HCT116 (cell line): ENCODE data around the gene RAB11A. TPM values are rescaled to one million over a fixed set of nuclear protein-coding genes. Genes with fewer than 3 reads are reported as not detected.

Experiments used
- ATAC-seq: fragments of 200-7000 bp; cut with Tn5 transposase; 2 replicates; pipeline ENCODE4 v1.9.1; 2020; ENCODE audit warnings: mild to moderate bottlenecking, moderate library complexity
- BruUV-seq: library from RNA; stranded (reverse); fragments of 400-500 nt; replicated peaks from 2 replicates; lab custom pipeline; 2021; lab: Mats Ljungman, UMichigan
- CTCF ChIA-PET: fragments of 300-600 bp; sonication (Branson Sonifier 250); formaldehyde crosslinking; loops from one replicate; lab custom pipeline; 2021; ENCODE audit warnings: antibody characterized with exemption; lab: Charles Lee
- POLR2A ChIA-PET: fragments of 300-600, 350-600 bp; sonication (Branson Sonifier 250); formaldehyde crosslinking; loops from one replicate; lab custom pipeline; 2021; ENCODE audit warnings: antibody characterized with exemption; lab: Charles Lee
- RAD21 ChIA-PET, 2 experiments: fragments of 300-600 bp; sonication (Branson Sonifier 250); formaldehyde crosslinking; loops; one replicate each; lab custom pipeline; 2023; ENCODE audit warnings: low total read pairs in 2 of 2; ENCODE audit not compliant: uncharacterized antibody in 2 of 2, unreplicated experiment in 2 of 2, low non-redundant PET in 1 of 2; lab: Charles Lee
- DNase-seq: peaks from one replicate; pipeline ENCODE4 v3.0.0-alpha.2; 2010; ENCODE audit warnings: low read depth, low spot score
- H2AFZ ChIP-seq: fragments of 200-600 bp; shearing (Covaris generic), sonication (generic); 2 replicates; pipeline ENCODE4 v1.6.1; 2017; ENCODE audit warnings: low read depth, mixed run types, mixed read lengths, antibody characterized with exemption, low read length; ENCODE audit not compliant: poor library complexity, severe bottlenecking
- H3K27ac ChIP-seq: 2 replicates; pipeline ENCODE4 v1.5.1; 2012; ENCODE audit warnings: low read depth, low read length
- H3K27me3 ChIP-seq: fragments of 200-600 bp; sonication (generic); 2 replicates; pipeline ENCODE4 v1.6.1; 2016; ENCODE audit warnings: mixed run types, low read length, mixed read lengths; ENCODE audit not compliant: insufficient read depth
- H3K36me3 ChIP-seq, 2 experiments: fragments of 200-500 bp in 1 of 2; fragments of 200-600 bp in 1 of 2; sonication (Bioruptor generic) in 1 of 2; sonication (generic) in 1 of 2; 2 replicates each; pipeline versions ENCODE4 v1.5.1 to v1.6.1; 2014 to 2016; ENCODE audit warnings: low read length in 2 of 2, inconsistent platforms in 1 of 2, mixed read lengths in 1 of 2, mixed run types in 1 of 2; ENCODE audit not compliant: insufficient read depth in 2 of 2, control insufficient read depth in 1 of 2
- H3K4me1 ChIP-seq, 2 experiments: fragments of 200-600 bp in 1 of 2; sonication (generic) in 1 of 2; 2 replicates each; pipeline versions ENCODE4 v1.5.1 to v1.6.1; 2012 to 2017; ENCODE audit warnings: low read length in 2 of 2, inconsistent platforms in 1 of 2, mild to moderate bottlenecking in 1 of 2, mixed read lengths in 1 of 2, mixed run types in 1 of 2, moderate library complexity in 1 of 2; ENCODE audit not compliant: insufficient read depth in 2 of 2, control insufficient read depth in 1 of 2
- H3K4me2 ChIP-seq: fragments of 200-600 bp; sonication (generic); 2 replicates; pipeline ENCODE4 v1.6.1; 2017; ENCODE audit warnings: mixed run types, low read length, mixed read lengths
- H3K4me3 ChIP-seq, 2 experiments: fragments of 200-600 bp in 1 of 2; sonication (generic) in 1 of 2; replicated peaks in 1 of 2; 2 replicates each; pipeline ENCODE4 v1.5.1; 2011 to 2016; ENCODE audit warnings: low read length in 2 of 2, control low read depth in 1 of 2, low read depth in 1 of 2, mild to moderate bottlenecking in 1 of 2, mixed read lengths in 1 of 2, mixed run types in 1 of 2
- H3K79me2 ChIP-seq: fragments of 200-600 bp; sonication (generic); 2 replicates; pipeline ENCODE4 v1.6.1; 2017; ENCODE audit warnings: mild to moderate bottlenecking, mixed run types, low read length, moderate library complexity, mixed read lengths; ENCODE audit not compliant: insufficient read depth
- H3K9ac ChIP-seq: fragments of 200-600 bp; sonication (generic); 2 replicates; pipeline ENCODE4 v1.6.1; 2016; ENCODE audit warnings: low read length, mixed read lengths
- H3K9me2 ChIP-seq: fragments of 200-600 bp; sonication (generic), shearing (Covaris generic); 2 replicates; pipeline ENCODE4 v1.6.1; 2017; ENCODE audit warnings: mixed run types, mild to moderate bottlenecking, moderate library complexity; ENCODE audit not compliant: insufficient read depth
- H3K9me3 ChIP-seq, 2 experiments: fragments of 200-500 bp in 1 of 2; fragments of 200-600 bp in 1 of 2; sonication (Bioruptor generic) in 1 of 2; sonication (generic) in 1 of 2; 2 replicates each; pipeline ENCODE4 v1.6.1; 2014 to 2017; ENCODE audit warnings: low read length in 2 of 2, mixed read lengths in 2 of 2, inconsistent platforms in 1 of 2, low read depth in 1 of 2, mild to moderate bottlenecking in 1 of 2, mixed run types in 1 of 2, moderate library complexity in 1 of 2; ENCODE audit not compliant: control insufficient read depth in 1 of 2, insufficient read depth in 1 of 2
- H4K20me1 ChIP-seq: fragments of 200-600 bp; sonication (generic), shearing (Covaris generic); 2 replicates; pipeline ENCODE4 v1.6.1; 2017; ENCODE audit warnings: mixed run types, mild to moderate bottlenecking, moderate library complexity; ENCODE audit not compliant: insufficient read depth
- CBX3 ChIP-seq: IDR thresholded peaks from 2 replicates; pipeline ENCODE4 v1.6.1; 2012; ENCODE audit warnings: low read depth
- EGR1 ChIP-seq: IDR thresholded peaks from 2 replicates; pipeline ENCODE4 v1.6.1; 2012; ENCODE audit warnings: low read depth
- ELF1 ChIP-seq: IDR thresholded peaks from 2 replicates; pipeline ENCODE4 v1.6.1; 2012; ENCODE audit warnings: low read depth, borderline replicate concordance
- EZH2 ChIP-seq: fragments of 200-600 bp; sonication (generic); IDR thresholded peaks from 2 replicates; pipeline ENCODE4 v1.6.1; 2017; ENCODE audit warnings: antibody characterized with exemption, mixed run types
- JUND ChIP-seq: IDR thresholded peaks from 2 replicates; pipeline ENCODE4 v1.6.1; 2012
- POLR2A ChIP-seq: IDR thresholded peaks from 2 replicates; pipeline ENCODE4 v1.7.0; 2011; ENCODE audit warnings: borderline replicate concordance; ENCODE audit not compliant: insufficient read depth, insufficient read length; ENCODE audit errors: extremely low read depth
- RAD21 ChIP-seq: IDR thresholded peaks from 2 replicates; pipeline ENCODE4 v1.6.1; 2012; ENCODE audit warnings: low read depth, mild to moderate bottlenecking
- SIN3A ChIP-seq: IDR thresholded peaks from 2 replicates; pipeline ENCODE4 v1.6.1; 2012; ENCODE audit warnings: low read depth
- SP1 ChIP-seq: IDR thresholded peaks from 2 replicates; pipeline ENCODE4 v1.6.1; 2012; ENCODE audit warnings: low read depth
- SRF ChIP-seq: IDR thresholded peaks from 2 replicates; pipeline ENCODE4 v1.6.1; 2012; ENCODE audit warnings: low read depth
- ZBTB33 ChIP-seq: IDR thresholded peaks from 2 replicates; pipeline ENCODE4 v1.6.1; 2011; ENCODE audit warnings: mild to moderate bottlenecking, low read length, moderate library complexity; ENCODE audit not compliant: insufficient replicate concordance; ENCODE audit errors: extremely low read depth
- ZFX ChIP-seq: fragments of 450-650 bp; IDR thresholded peaks from 2 replicates; pipeline ENCODE4 v1.6.1; 2017
- ZNF274 ChIP-seq: fragments of 200-500 bp; sonication (Bioruptor generic); IDR thresholded peaks from 2 replicates; pipeline ENCODE4 v1.6.1; 2014; ENCODE audit warnings: mild to moderate bottlenecking, low read depth, low read length, inconsistent platforms
- intact Hi-C: fragments of 100-400 bp; cut with micrococcal nuclease; formaldehyde crosslinking; loops from 2 replicates; pipeline ENCODE4 v1.10.0; 2022
- total RNA-seq: library from RNA; stranded (reverse); gene quantifications from one replicate; pipeline ENCODE4 v1.2.1, GENCODE V29; 2021; ENCODE audit not compliant: unreplicated experiment

Gene RAB11A
- total RNA-seq, 1 experiment from 2014 or later, result 234 TPM

DNA sequence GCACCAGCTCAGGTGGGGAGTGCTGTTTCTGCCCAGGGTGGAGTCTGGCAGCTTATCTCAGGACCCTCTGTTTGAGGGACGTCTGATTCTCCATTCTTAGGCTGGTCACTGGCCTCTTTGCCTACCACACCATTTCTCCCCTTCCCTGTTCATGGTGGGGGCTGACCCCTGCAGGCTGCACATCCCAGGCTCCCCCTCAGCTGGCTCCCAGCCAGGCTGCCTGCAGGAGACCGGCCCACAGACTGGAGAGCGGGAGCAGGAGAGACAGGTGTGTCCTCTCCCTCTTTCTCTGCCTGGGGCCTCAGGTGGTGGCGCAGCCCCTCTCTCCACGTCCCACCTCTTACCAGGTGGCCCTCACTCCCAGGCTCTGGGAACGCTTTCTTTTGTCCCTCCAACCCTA is 60.8 kb downstream of the RAB11A start:
- Histone ChIP-seq H3K9me2 (no peaks in the 10 kb centered on the region), H3K4me2 (no peak overlapping the region), H3K27ac (no peak overlapping the region), H3K36me3 (no peaks in the 10 kb centered on the region), H4K20me1 (no peaks in the 10 kb centered on the region), H3K9me3 (no peaks in the 10 kb centered on the region), H2AFZ (no peak overlapping the region), H3K4me1 (no peaks in the 10 kb centered on the region), H3K9ac (no peak overlapping the region), H3K79me2 (no peaks in the 10 kb centered on the region), H3K4me3 (no peak overlapping the region), H3K27me3 (no peaks in the 10 kb centered on the region)
- TF ChIP-seq ELF1 (no peak), EGR1 (no peak), ZNF274 (no peak), POLR2A (no peak), RAD21 (no peak), SIN3A (no peak), ZFX (no peak), SP1 (no peak), JUND (no peak), EZH2 (no peak), ZBTB33 (no peak), SRF (no peak), CBX3 (no peak)
- ChIA-PET CTCF (no interaction called here), POLR2A (no interaction called here), RAD21 (no interaction called here)
- ATAC-seq (no peak), DNase-seq (no peak)
- no TSS peak for BruUV-seq
- intact Hi-C loops, result no loop called here
